HG03045 (cell line): Measurements from ENCODE around the gene CHRNB2.
A peak's percentile ranks its signal among the peaks of the same experiment; 100 is the strongest.
"Not testable (repeated sequence)": the region's sequence is repeated elsewhere in the genome, so short reads cannot be mapped to it uniquely, and the experiment has no call there.

Experiments
- ATAC-seq: cut with Tn5 transposase; IDR thresholded peaks from one replicate; pipeline ENCODE4 v1.9.1; 2021; ENCODE audit warnings: mild to moderate bottlenecking, moderate library complexity; ENCODE audit not compliant: unreplicated experiment

The CHRNB2 gene, protein sequence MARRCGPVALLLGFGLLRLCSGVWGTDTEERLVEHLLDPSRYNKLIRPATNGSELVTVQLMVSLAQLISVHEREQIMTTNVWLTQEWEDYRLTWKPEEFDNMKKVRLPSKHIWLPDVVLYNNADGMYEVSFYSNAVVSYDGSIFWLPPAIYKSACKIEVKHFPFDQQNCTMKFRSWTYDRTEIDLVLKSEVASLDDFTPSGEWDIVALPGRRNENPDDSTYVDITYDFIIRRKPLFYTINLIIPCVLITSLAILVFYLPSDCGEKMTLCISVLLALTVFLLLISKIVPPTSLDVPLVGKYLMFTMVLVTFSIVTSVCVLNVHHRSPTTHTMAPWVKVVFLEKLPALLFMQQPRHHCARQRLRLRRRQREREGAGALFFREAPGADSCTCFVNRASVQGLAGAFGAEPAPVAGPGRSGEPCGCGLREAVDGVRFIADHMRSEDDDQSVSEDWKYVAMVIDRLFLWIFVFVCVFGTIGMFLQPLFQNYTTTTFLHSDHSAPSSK

GRCh38 chr1:154567386-154568156, at the start of gene CHRNB2:
TSS of gene CHRNB2 (plus strand) at chr1:154567778. CDS start at chr1:154568045, 267 bp downstream.
- ATAC-seq = peak; percentile 56

GRCh38 chr1:154519591-154519991, 48.0 kb upstream of the CHRNB2 start:
- ATAC-seq = no peak

DNA sequence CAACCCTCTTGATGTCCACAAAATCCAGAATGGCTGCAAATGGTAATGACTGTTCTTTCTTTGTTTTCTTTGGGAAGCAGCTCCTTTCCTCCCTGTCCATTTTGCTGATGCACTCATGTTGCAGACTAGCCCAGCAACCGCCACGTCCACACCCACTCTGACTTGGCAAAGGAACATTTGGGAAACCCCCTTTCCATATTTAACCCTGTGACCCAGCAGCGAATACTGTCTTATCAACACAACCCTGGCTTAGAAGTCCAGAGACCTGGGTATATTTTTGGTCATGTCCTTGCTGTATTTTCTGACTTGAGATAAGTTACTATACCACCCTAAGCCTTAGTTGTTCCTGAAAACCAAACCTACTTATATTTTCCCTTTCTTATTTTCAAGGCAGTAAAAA, 47.2 kb upstream of the CHRNB2 start:
- no peak for ATAC-seq

- ATAC-seq = no peak
Measured at GRCh38 chr1:154521695-154522094, 45.9 kb upstream of the CHRNB2 start.

DNA sequence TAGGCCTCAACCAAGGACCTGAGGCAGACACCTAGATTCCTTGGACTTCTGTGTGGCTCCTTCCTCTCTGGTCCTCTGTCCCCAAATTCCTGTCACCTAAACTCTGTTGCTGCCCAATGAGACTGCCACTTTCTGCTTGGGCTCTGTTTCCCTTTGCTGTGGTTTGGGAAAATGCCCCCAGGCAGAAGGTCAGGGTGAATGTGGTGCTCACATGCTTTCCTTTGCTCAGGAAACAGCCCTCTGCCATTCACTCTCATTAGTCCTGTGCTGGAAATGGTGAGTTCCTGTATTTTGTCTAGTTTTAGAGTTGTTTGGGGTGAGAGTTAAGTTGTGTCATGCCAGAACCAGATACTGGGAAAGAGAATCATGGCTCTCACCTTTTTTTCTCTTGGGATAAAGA, 42.7 kb upstream of the CHRNB2 start:
- no peak for ATAC-seq

- ATAC-seq = no peak
Measured at GRCh38 chr1:154527192-154527591, 40.4 kb upstream of the CHRNB2 start.

DNA sequence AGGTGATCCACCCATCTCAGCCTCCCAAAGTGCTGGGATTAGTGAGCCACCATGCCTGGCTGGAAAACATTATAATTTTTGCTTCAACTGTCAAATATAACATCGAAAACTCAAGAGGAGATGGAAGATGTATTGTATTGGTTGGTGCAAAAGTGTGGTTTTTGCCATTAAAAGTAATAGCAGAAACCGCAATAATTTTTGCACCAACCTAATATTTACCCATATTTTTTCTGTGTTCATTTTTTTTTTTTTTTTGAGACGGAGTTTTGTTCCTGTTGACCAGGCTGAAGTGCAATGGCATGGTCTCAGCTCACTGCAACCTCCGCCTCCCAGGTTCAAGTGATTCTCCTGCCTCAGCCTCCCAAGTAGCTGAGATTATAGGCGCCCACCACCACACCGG, 38.3 kb upstream of the CHRNB2 start:
- ATAC-seq = no peak

DNA sequence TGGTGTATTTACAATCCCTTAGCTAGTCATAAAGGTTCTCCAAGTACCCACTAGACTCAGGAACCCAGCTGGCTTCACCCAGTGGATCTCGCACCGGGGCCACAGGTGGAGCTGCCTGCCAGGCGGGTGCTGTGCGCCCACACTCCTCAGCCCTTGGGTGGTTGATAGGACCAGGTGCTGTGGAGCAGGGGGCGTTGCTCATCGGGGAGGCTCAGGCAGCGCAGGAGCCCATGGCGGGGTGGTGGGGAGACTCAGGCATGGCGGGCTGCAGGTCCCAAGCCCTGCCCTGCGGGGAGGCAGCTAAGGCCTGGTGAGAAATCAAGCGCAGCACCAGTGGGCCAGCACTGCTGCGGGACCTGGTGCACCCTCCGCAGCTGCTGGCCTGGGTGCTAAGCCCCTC, 35.6 kb upstream of the CHRNB2 start:
- not testable (repeated sequence) for ATAC-seq

DNA sequence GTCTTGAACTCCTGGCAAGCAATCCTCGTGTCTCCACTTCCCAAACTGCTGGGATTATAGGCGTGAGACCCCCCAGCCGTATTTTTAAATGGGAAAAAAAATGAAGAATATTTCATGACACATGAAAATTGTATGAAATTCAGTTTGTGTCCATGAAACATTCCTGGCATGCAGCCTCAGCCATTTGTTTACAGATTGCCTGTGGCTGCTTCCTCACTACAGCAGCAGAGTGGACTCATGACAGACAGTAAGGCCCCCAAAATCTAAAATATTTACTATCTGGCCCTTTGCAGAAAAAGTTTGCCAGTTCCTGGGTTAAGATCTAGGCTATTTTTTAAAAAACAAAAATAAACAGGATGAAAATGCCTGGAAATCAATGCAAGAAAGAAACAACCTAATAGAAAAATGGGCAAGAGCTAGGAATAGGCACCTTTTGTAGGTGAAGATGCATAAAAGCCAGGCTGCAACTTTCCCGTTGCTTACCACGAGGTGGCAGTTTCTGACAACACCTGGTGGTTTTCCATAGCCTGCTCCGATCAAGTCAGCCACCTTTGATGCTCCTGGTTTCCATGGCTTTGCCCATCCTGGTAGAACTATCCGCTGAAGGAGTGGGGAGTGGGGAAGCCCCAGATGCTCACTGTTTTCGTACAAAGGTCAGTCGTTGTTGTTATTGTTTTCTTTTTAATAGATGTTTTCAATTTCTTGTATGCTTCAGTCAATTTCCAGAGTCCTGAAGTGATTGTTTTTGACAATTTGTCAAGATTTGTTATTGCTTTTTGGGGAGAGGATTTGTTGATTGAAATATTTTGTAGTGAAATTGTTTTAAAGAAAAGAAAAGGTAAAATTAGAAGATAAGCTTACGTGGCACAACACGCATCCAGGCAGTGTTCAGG, 33.4 kb upstream of the CHRNB2 start:
- no peak for ATAC-seq

GRCh38 chr1:154536570-154536969, 31.0 kb upstream of the CHRNB2 start:
- ATAC-seq = no peak

GRCh38 chr1:154539486-154540483, 27.8 kb upstream of the CHRNB2 start:
- ATAC-seq = no peak

DNA sequence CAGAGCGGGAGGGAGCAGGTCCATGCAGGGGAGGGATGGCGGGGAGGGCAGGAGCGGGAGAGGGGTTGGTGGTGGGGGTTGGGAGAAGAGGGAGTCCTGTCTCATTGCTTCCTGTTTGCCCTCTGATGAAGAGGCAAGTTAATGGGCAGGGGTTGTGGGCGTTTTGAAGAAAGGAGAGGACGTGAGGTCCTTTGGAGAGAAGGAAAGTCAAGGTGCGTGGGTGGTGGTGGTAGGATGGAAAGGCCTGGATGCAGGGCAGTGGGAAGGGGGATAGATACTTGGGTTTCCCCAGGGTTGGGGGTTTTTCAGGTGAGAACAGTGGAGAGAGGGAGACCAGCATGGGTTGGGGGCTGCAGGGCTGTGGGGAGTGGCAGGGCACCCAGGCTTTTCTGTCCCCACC, 26.3 kb upstream of the CHRNB2 start:
- no peak for ATAC-seq

DNA sequence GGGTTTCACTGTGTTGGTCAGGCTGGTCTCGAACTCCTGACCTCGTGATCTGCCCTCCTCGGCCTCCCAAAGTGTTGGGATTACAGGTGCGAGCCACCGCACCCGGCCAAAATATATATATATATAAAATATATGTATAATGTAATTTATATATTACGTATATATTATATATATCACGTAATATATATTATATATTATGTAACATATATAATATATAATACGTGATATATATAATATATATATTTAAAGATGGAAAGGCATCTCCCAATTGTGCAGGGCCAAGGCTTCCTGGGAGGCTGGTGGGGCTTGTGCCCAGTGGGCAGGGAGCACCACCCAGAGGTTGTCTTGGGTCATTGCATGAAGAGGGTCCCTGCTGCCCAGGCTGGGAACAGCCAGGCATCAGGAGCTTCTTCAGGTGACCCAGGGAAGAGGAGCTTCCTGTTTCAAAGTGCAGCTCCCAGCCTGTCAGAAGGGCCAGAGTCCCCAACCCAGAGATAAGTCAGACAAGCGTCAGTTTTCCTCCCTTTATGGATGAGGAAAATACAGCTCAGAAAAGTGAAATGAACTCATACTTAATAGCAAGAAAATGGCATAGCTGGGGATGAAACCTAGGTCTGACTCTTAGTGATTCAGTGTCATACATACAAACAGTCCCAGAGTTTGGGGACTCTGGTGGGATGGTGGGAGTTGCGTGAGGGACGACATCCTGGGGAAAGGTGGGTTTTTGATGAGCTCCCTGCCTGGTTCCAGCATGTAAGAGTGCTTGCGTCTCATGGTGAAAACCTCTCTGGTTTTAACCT, 21.1 kb upstream of the CHRNB2 start:
- ATAC-seq = no peak

GRCh38 chr1:154547105-154547732, 20.4 kb upstream of the CHRNB2 start:
- no peak for ATAC-seq

- ATAC-seq = no peak
Measured at GRCh38 chr1:154548028-154548427, 19.6 kb upstream of the CHRNB2 start.

GRCh38 chr1:154549202-154549770, 18.3 kb upstream of the CHRNB2 start:
- ATAC-seq = no peak

DNA sequence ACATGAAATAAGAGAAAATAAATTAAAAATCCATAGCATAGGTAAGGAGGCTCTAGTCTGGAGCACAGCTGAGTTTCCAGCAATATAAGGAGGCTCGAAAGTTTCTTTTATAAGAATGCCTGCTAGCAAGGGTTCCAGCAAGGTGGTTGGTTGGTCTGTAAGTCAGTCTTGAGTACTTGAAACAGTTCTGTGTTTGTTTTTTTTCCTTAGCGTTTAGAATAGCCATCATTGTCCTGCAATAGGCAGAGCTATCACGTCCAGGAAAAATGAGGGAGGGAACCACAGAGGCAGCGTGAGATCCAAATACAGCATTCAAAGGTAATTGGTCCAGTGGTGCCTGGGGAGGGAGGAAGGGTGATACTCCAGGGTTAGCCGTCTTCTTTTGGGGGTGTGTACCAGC, 17.5 kb upstream of the CHRNB2 start:
- ATAC-seq = no peak

GRCh38 chr1:154550657-154551056, 16.9 kb upstream of the CHRNB2 start:
- no peak for ATAC-seq
